ENCODE results near the gene SEC14L5.
A peak's percentile ranks its signal among the peaks of the same experiment; 100 is the strongest.

SEC14L5 gene

GRCh38 chr16:5046914-5047313 is 88.8 kb downstream of the SEC14L5 start:
- H3K9me3 Mint-ChIP-seq = peaks cover 10% of the 10 kb centered on the region
- H3K4me1 Mint-ChIP-seq = no peaks in the 10 kb centered on the region
- no peak overlapping the region for H3K27ac Mint-ChIP-seq
- DNase-seq (ENCODE audit: low spot score in 2 of 2) (no peak), ATAC-seq (ENCODE audit: low read depth) (no peak)
- peaks cover 8% of the 10 kb centered on the region for H3K27me3 Mint-ChIP-seq
- H3K4me3 Mint-ChIP-seq = no peak overlapping the region
- H3K36me3 Mint-ChIP-seq = peaks cover 2% of the 10 kb centered on the region

- Mint-ChIP-seq H3K4me3 (no peak overlapping the region), H3K36me3 (no peaks in the 10 kb centered on the region), H3K4me1 (no peaks in the 10 kb centered on the region), H3K9me3 (peaks cover 3% of the 10 kb centered on the region), H3K27me3 (peaks cover 10% of the 10 kb centered on the region), H3K27ac (no peak overlapping the region)
- no peak for DNase-seq (ENCODE audit: low spot score in 2 of 2)
- ATAC-seq (ENCODE audit: low read depth) = no peak
These were observed 97.0 kb downstream of the SEC14L5 start for GRCh38 chr16:5054876-5055865.

GRCh38 chr16:5056352-5056751 is 98.2 kb downstream of the SEC14L5 start:
- H3K27ac Mint-ChIP-seq = no peak overlapping the region
- no peaks in the 10 kb centered on the region for H3K4me1 Mint-ChIP-seq
- no peak overlapping the region for H3K4me3 Mint-ChIP-seq
- no peaks in the 10 kb centered on the region for H3K36me3 Mint-ChIP-seq
- ATAC-seq (ENCODE audit: low read depth) = peak; percentile 70
- H3K27me3 Mint-ChIP-seq = peaks cover 10% of the 10 kb centered on the region
- DNase-seq (ENCODE audit: low spot score in 2 of 2) = no peak
- peaks cover 2% of the 10 kb centered on the region for H3K9me3 Mint-ChIP-seq

- H3K36me3 Mint-ChIP-seq = no peaks in the 10 kb centered on the region
- H3K27me3 Mint-ChIP-seq = peaks cover 21% of the 10 kb centered on the region
- no peak overlapping the region for H3K27ac Mint-ChIP-seq
- DNase-seq (ENCODE audit: low spot score in 2 of 2) (no peak), ATAC-seq (ENCODE audit: low read depth) (no peak)
- H3K4me3 Mint-ChIP-seq = no peak overlapping the region
- no peaks in the 10 kb centered on the region for H3K4me1 Mint-ChIP-seq
- H3K9me3 Mint-ChIP-seq = no peaks in the 10 kb centered on the region
These were observed 100.3 kb downstream of the SEC14L5 start for GRCh38 chr16:5058476-5058875.

- Mint-ChIP-seq H3K36me3 (no peaks in the 10 kb centered on the region), H3K9me3 (no peaks in the 10 kb centered on the region), H3K27me3 (peaks cover 21% of the 10 kb centered on the region), H3K4me3 (no peak overlapping the region), H3K4me1 (no peaks in the 10 kb centered on the region), H3K27ac (no peak overlapping the region)
- ATAC-seq (ENCODE audit: low read depth) (no peak), DNase-seq (ENCODE audit: low spot score in 2 of 2) (no peak)
These were observed 101.4 kb downstream of the SEC14L5 start for GRCh38 chr16:5059386-5060072.

GRCh38 chr16:5060073-5060641 is 102.0 kb downstream of the SEC14L5 start:
- Mint-ChIP-seq H3K27me3 (peaks cover 21% of the 10 kb centered on the region), H3K4me3 (no peak overlapping the region), H3K9me3 (no peaks in the 10 kb centered on the region), H3K4me1 (no peaks in the 10 kb centered on the region), H3K27ac (no peak overlapping the region), H3K36me3 (no peaks in the 10 kb centered on the region)
- DNase-seq (ENCODE audit: low spot score in 2 of 2) (no peak), ATAC-seq (ENCODE audit: low read depth) (no peak)

GRCh38 chr16:5062051-5062450 is 103.9 kb downstream of the SEC14L5 start:
- no peak overlapping the region for H3K4me3 Mint-ChIP-seq
- peaks cover 19% of the 10 kb centered on the region for H3K27me3 Mint-ChIP-seq
- no peaks in the 10 kb centered on the region for H3K9me3 Mint-ChIP-seq
- peak; percentile 63 for ATAC-seq (ENCODE audit: low read depth)
- no peaks in the 10 kb centered on the region for H3K36me3 Mint-ChIP-seq
- no peak overlapping the region for H3K27ac Mint-ChIP-seq
- no peak for DNase-seq (ENCODE audit: low spot score in 2 of 2)
- H3K4me1 Mint-ChIP-seq = peaks cover under 1% of the 10 kb centered on the region

- no peak for DNase-seq (ENCODE audit: low spot score in 2 of 2)
- ATAC-seq (ENCODE audit: low read depth) = no peak
- H3K9me3 Mint-ChIP-seq = no peaks in the 10 kb centered on the region
- H3K36me3 Mint-ChIP-seq = no peaks in the 10 kb centered on the region
- H3K27ac Mint-ChIP-seq = no peak overlapping the region
- peaks cover 3% of the 10 kb centered on the region for H3K4me1 Mint-ChIP-seq
- H3K27me3 Mint-ChIP-seq = peaks cover 17% of the 10 kb centered on the region
- no peak overlapping the region for H3K4me3 Mint-ChIP-seq
These were observed 104.9 kb downstream of the SEC14L5 start for GRCh38 chr16:5062790-5063765.

GRCh38 chr16:5064915-5065314 is 106.8 kb downstream of the SEC14L5 start:
- no peak for ATAC-seq (ENCODE audit: low read depth)
- no peak for DNase-seq (ENCODE audit: low spot score in 2 of 2)
- Mint-ChIP-seq H3K4me1 (peaks cover 3% of the 10 kb centered on the region), H3K9me3 (no peaks in the 10 kb centered on the region), H3K4me3 (no peak overlapping the region), H3K36me3 (no peaks in the 10 kb centered on the region), H3K27me3 (peaks cover 13% of the 10 kb centered on the region), H3K27ac (no peak overlapping the region)

- no peak for DNase-seq (ENCODE audit: low spot score in 2 of 2)
- Mint-ChIP-seq H3K4me3 (no peak overlapping the region), H3K36me3 (no peaks in the 10 kb centered on the region), H3K27ac (no peak overlapping the region), H3K9me3 (no peaks in the 10 kb centered on the region), H3K4me1 (peaks cover 3% of the 10 kb centered on the region), H3K27me3 (peaks cover 11% of the 10 kb centered on the region)
- no peak for ATAC-seq (ENCODE audit: low read depth)
These were observed 107.2 kb downstream of the SEC14L5 start for GRCh38 chr16:5065326-5065725.

- Mint-ChIP-seq H3K4me3 (no peak within 1 kb of the TSS), H3K27me3 (peaks cover 11% of the 10 kb centered on the region), H3K9me3 (no peaks in the 10 kb centered on the region), H3K36me3 (no peaks in the 10 kb centered on the region), H3K27ac (no peak within 1 kb of the TSS), H3K4me1 (peaks cover 3% of the 10 kb centered on the region)
- DNase-seq (ENCODE audit: low spot score in 2 of 2) = no peak
- no peak for ATAC-seq (ENCODE audit: low read depth)
These were observed 107.7 kb downstream of the SEC14L5 start, which contains the start of gene C16orf89 for GRCh38 chr16:5065813-5066212. C16orf89 (minus strand) TSS chr16:5065956; CDS start chr16:5065908, 48 bp downstream.

- no peaks in the 10 kb centered on the region for H3K36me3 Mint-ChIP-seq
- DNase-seq (ENCODE audit: low spot score in 2 of 2) = no peak
These were observed 108.4 kb downstream of the SEC14L5 start for GRCh38 chr16:5066511-5066910.

More at GRCh38 chr16:5066511-5066910, 108.4 kb downstream of the SEC14L5 start:
- Mint-ChIP-seq H3K27ac (no peak overlapping the region), H3K9me3 (no peaks in the 10 kb centered on the region), H3K4me3 (no peak overlapping the region), H3K4me1 (peaks cover 8% of the 10 kb centered on the region), H3K27me3 (peaks cover 9% of the 10 kb centered on the region)
- ATAC-seq (ENCODE audit: low read depth) = no peak

Data from memory B cell (primary cell).